GM23248 (cell line): ENCODE results near the gene KBTBD13.

Source experiments
- EZH2 ChIP-seq: fragments of 200-600 bp; sonication (generic); IDR thresholded peaks from 2 replicates; pipeline ENCODE4 v1.6.1; 2018; ENCODE audit warnings: antibody characterized with exemption, mild to moderate bottlenecking; ENCODE audit not compliant: insufficient read depth, poor library complexity, severe bottlenecking
- EZH2phosphoT487 ChIP-seq: fragments of 200-600 bp; sonication (generic); IDR thresholded peaks from 2 replicates; pipeline ENCODE4 v1.6.1; 2018; ENCODE audit warnings: antibody characterized with exemption, moderate library complexity, mild to moderate bottlenecking, low read depth; ENCODE audit not compliant: insufficient read depth

GRCh38 chr15:65066635-65067316, 9.8 kb upstream of the KBTBD13 start:
- TF ChIP-seq EZH2 (peak; percentile 20), EZH2phosphoT487 (no peak)
